Vagina (tissue), 2 donors: ENCODE results near the gene GTSF1L. TPM values are rescaled to one million over a fixed set of nuclear protein-coding genes. Genes with fewer than 3 reads are reported as not detected.

Source experiments
- DNase-seq, 2 donors: peaks; one replicate each; pipeline ENCODE4 v3.0.0-alpha.2; 2017; ENCODE audit errors: extremely low spot score in 2 of 2
- H3K27ac ChIP-seq: fragments of 200-600 bp; sonication (generic); one replicate; pipeline ENCODE4 v1.5.1; 2019
- H3K27me3 ChIP-seq: fragments of 200-600 bp; sonication (generic); one replicate; pipeline ENCODE4 v1.5.1; 2019
- H3K36me3 ChIP-seq, 2 donors: fragments of 200-600 bp; sonication (generic); one replicate each; pipeline ENCODE4 v1.5.1; 2017 to 2019
- H3K4me1 ChIP-seq: fragments of 200-600 bp; sonication (generic); one replicate; pipeline ENCODE4 v1.5.1; 2019
- H3K4me3 ChIP-seq, 2 donors: fragments of 200-600 bp; sonication (generic); 1 replicate in 1 of 2; 2 replicates in 1 of 2; pipeline ENCODE4 v1.5.1; 2016 to 2019
- H3K9me3 ChIP-seq: fragments of 200-600 bp; sonication (generic); one replicate; pipeline ENCODE4 v1.5.1; 2019
- CTCF ChIP-seq, 3 experiments: fragments of 450-650 bp in 2 of 3; fragments of 200-600 bp in 1 of 3; sonication (generic) in 1 of 3; IDR thresholded peaks; one replicate each; pipeline ENCODE4 v1.5.1; 2017 to 2019; ENCODE audit warnings: antibody characterized with exemption in 3 of 3, mild to moderate bottlenecking in 2 of 3, moderate library complexity in 2 of 3
- POLR2A ChIP-seq, 2 donors: fragments of 450-650 bp; IDR thresholded peaks; one replicate each; pipeline ENCODE4 v1.6.1; 2017; ENCODE audit warnings: antibody characterized with exemption in 2 of 2, mild to moderate bottlenecking in 2 of 2, moderate library complexity in 2 of 2
- POLR2AphosphoS5 ChIP-seq, 2 donors: sonication (generic); formaldehyde crosslinking; IDR thresholded peaks; one replicate each; pipeline ENCODE4 v1.9.0; 2017; ENCODE audit warnings: antibody characterized with exemption in 2 of 2, mild to moderate bottlenecking in 2 of 2, low read depth in 1 of 2; ENCODE audit not compliant: insufficient read depth in 1 of 2
- intact Hi-C: fragments of 100-400 bp; cut with DNase I; formaldehyde crosslinking; loops from one replicate; pipeline ENCODE4 v1.15.1; 2023
- total RNA-seq: library from RNA; depleted of rRNA; stranded (reverse); fragments of >200 nt; gene quantifications from one replicate; pipeline ENCODE4 v1.2.3, GENCODE V29; 2016

Gene GTSF1L
- total RNA-seq, 1 donor from 2014 or later, result not detected

- Histone ChIP-seq H3K27me3 (no peaks in the 10 kb centered on the region), H3K36me3 (no peaks in the 10 kb centered on the region), H3K4me1 (no peaks in the 10 kb centered on the region), H3K9me3 (no peaks in the 10 kb centered on the region), H3K27ac (no peak overlapping the region), H3K4me3 (no peak overlapping the region)
- intact Hi-C loops, result no loop called here
- TF ChIP-seq POLR2A (IDR thresholded peaks at IDR 0.05) (no peak), POLR2AphosphoS5 (IDR thresholded peaks at IDR 0.05; ENCODE audit: insufficient read depth in 1 of 2, low read depth in 1 of 2) (no peak), CTCF (IDR thresholded peaks at IDR 0.05) (no peak)
- no peak for DNase-seq
Measured at GRCh38 chr20:43680981-43681380, 45.8 kb downstream of the GTSF1L start.

- H3K9me3 ChIP-seq, result no peaks in the 10 kb centered on the region
- no peaks in the 10 kb centered on the region for H3K36me3 ChIP-seq
- no peak overlapping the region for H3K27ac ChIP-seq
- intact Hi-C loops, result no loop called here
- DNase-seq, result no peak
- H3K4me1 ChIP-seq, result no peaks in the 10 kb centered on the region
- TF ChIP-seq CTCF (IDR thresholded peaks at IDR 0.05) (no peak), POLR2A (IDR thresholded peaks at IDR 0.05) (no peak), POLR2AphosphoS5 (IDR thresholded peaks at IDR 0.05; ENCODE audit: insufficient read depth in 1 of 2, low read depth in 1 of 2) (no peak)
- no peak overlapping the region for H3K4me3 ChIP-seq
- H3K27me3 ChIP-seq, result no peaks in the 10 kb centered on the region
Measured at GRCh38 chr20:43676368-43676767, 50.4 kb downstream of the GTSF1L start.

Other genes with a start within 250 kb of the GTSF1L start
- 20.9 TPM for gene L3MBTL1, start 219.3 kb downstream of the GTSF1L start, total RNA-seq
- 5.4 TPM for gene SGK2, start 168.0 kb downstream of the GTSF1L start, total RNA-seq
- 28.0 TPM for gene IFT52, start 136.1 kb downstream of the GTSF1L start, total RNA-seq
- 1.7 TPM for gene MYBL2, start 59.9 kb downstream of the GTSF1L start, total RNA-seq
- gene TOX2, start 187.8 kb upstream of the GTSF1L start, total RNA-seq, result 5.2 TPM